Breast epithelium (tissue), 3 donors: ENCODE results near the gene MVB12B.

ENCODE experiments used
- POLR2AphosphoS5 ChIP-seq, 3 donors: sonication (generic); formaldehyde crosslinking; IDR thresholded peaks; one replicate each; pipeline ENCODE4 v1.6.1; 2017; ENCODE audit warnings: antibody characterized with exemption in 3 of 3
- TF ChIP-seq, protein P1 (sequence below), 3 donors: fragments of 450-650 bp; IDR thresholded peaks; one replicate each; pipeline ENCODE4 v1.5.1; 2016 to 2017; ENCODE audit warnings: antibody characterized with exemption in 3 of 3, mild to moderate bottlenecking in 3 of 3, moderate library complexity in 3 of 3

DNA sequence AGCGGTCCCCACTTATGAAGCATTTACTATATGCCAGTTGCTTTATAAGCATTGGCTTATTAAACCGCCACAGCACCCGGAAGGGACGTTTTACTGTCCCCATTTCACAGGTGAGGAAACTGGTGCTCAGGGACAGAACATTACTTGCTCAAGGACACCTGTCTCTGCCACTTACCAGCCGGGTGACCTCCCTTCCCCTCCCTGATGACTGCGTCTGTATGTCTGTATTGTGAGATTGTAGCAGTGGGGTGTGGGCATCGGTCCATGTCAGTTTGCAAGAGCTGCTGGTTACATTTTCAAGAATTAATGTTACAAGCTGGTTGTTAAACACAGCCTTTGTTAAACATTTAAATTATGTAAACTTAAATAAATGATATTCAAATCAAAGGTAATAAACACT is 209.5 kb downstream of the MVB12B start:
- TF ChIP-seq POLR2AphosphoS5 (IDR thresholded peaks at IDR 0.05): no peak
- TF ChIP-seq, protein P1, sequence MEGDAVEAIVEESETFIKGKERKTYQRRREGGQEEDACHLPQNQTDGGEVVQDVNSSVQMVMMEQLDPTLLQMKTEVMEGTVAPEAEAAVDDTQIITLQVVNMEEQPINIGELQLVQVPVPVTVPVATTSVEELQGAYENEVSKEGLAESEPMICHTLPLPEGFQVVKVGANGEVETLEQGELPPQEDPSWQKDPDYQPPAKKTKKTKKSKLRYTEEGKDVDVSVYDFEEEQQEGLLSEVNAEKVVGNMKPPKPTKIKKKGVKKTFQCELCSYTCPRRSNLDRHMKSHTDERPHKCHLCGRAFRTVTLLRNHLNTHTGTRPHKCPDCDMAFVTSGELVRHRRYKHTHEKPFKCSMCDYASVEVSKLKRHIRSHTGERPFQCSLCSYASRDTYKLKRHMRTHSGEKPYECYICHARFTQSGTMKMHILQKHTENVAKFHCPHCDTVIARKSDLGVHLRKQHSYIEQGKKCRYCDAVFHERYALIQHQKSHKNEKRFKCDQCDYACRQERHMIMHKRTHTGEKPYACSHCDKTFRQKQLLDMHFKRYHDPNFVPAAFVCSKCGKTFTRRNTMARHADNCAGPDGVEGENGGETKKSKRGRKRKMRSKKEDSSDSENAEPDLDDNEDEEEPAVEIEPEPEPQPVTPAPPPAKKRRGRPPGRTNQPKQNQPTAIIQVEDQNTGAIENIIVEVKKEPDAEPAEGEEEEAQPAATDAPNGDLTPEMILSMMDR (IDR thresholded peaks at IDR 0.05): no peak
